ENCODE measurements around the gene ARL5B.

The ARL5B gene

GRCh38 chr10:18718991-18719390 is 59.8 kb downstream of the ARL5B start:
- DNase-seq: no peak

DNA sequence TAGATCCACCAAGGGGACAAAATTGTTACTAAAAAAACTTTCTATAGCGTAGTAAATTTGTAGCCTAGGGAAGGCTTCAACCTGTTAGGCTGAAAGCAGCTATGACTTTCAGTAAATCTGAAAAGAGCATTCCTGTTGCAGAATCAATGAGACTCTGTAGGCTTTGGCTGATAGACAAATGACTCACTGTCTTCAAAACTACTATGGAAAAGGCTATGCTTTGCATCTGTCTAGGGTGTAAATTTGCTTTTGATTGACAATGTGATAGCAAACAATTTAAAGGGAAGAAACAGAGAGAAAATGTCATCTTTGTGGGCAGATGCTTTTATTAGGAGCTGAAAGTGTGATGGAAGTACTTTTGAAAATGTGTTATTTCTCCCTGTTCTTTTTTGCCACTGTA is 60.6 kb downstream of the ARL5B start:
- no peak for DNase-seq

GRCh38 chr10:18721067-18721466 is 61.8 kb downstream of the ARL5B start:
- no peak for DNase-seq

DNA sequence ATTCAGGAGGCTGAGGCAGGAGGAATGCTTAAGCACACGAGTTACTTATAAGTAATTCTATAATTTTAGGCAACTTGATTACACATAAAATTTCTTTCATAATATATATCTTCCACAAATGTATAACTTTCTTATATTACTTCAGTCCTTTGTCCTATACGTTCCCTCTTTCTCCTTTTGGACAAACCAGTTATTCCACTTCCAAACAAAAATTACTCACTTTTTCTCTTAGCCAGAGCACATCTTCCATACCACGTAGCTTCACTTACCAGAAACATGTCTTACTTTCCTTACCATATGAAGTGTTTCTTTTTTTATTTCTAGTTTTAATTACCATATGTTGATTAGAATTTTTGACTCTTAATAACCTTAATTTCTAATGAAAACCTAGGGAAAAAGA is 64.6 kb downstream of the ARL5B start:
- no peak for DNase-seq

Data from activated CD4-positive, alpha-beta T cell treated with anti-CD3 and anti-CD28 coated beads, Interleukin-2, Interleukin-6, amounts not matched to agents 100 ng/mL and 50 ng/mL, durations not matched to agents 16 hours and 8 hours (primary cell).